Esophagus squamous epithelium (tissue), 5 donors: ENCODE measurements around the gene NPHP3. TPM values are rescaled to one million over a fixed set of nuclear protein-coding genes. Genes with fewer than 3 reads are reported as not detected.
"Not testable (repeated sequence)": the region's sequence is repeated elsewhere in the genome, so short reads cannot be mapped to it uniquely, and the experiment has no call there.

Experiments
- DNase-seq: peaks from one replicate; lab custom pipeline; 2025; lab: John Stamatoyannopoulos, UW
- H3K27ac ChIP-seq, 4 donors: fragments of 200-600 bp; sonication (generic); one replicate each; pipeline ENCODE4 v1.5.1; 2016 to 2019; ENCODE audit warnings: mild to moderate bottlenecking in 1 of 4
- H3K27me3 ChIP-seq, 4 donors: fragments of 200-600 bp; sonication (generic); 1 replicate in 3 of 4; 2 replicates in 1 of 4; pipeline versions ENCODE4 v1.5.1 to v1.6.0; 2017 to 2021; ENCODE audit warnings: antibody characterized with exemption in 1 of 4
- H3K36me3 ChIP-seq, 3 donors: fragments of 200-600 bp; sonication (generic); one replicate each; pipeline ENCODE4 v1.5.1; 2016 to 2019
- H3K4me1 ChIP-seq, 3 donors: fragments of 200-600 bp; sonication (generic); one replicate each; pipeline ENCODE4 v1.5.1; 2017 to 2019
- H3K4me3 ChIP-seq, 4 donors: fragments of 200-600 bp; sonication (generic); 1 replicate in 3 of 4; 2 replicates in 1 of 4; pipeline ENCODE4 v1.5.1; 2016 to 2019; ENCODE audit warnings: mild to moderate bottlenecking in 2 of 4, moderate library complexity in 1 of 4
- H3K9me3 ChIP-seq, 3 donors: fragments of 200-600 bp; sonication (generic); one replicate each; pipeline ENCODE4 v1.5.1; 2016 to 2019
- POLR2A ChIP-seq, 4 donors: fragments of 450-650 bp; IDR thresholded peaks; one replicate each; pipeline ENCODE4 v1.6.1; 2017; ENCODE audit warnings: antibody characterized with exemption in 4 of 4, mild to moderate bottlenecking in 4 of 4, moderate library complexity in 3 of 4
- WGBS, 2 donors: methylation state at CpG; one replicate each; pipeline ENCODE4 v1.1.5; 2018; 5-methylcytosine and 5-hydroxymethylcytosine counted together
- intact Hi-C: fragments of 100-400 bp; cut with DNase I; formaldehyde crosslinking; loops from one replicate; pipeline ENCODE4 v1.15.0; 2022
- total RNA-seq, 4 donors: library from RNA; depleted of rRNA; stranded (reverse); fragments of >200 nt; gene quantifications; one replicate each; pipeline ENCODE4 v1.1.0, GENCODE V29; 2016
- TF ChIP-seq, protein P1 (sequence below), 6 experiments: fragments of 450-650 bp in 4 of 6; fragments of 200-600 bp in 2 of 6; sonication (generic) in 2 of 6; IDR thresholded peaks; one replicate each; pipeline ENCODE4 v1.5.1; 2016 to 2019; ENCODE audit warnings: antibody characterized with exemption in 6 of 6, mild to moderate bottlenecking in 4 of 6, moderate library complexity in 4 of 6
- donor health status: DM: yes; HTN: yes; CAD: no.

NPHP3 gene
- total RNA-seq, 4 donors from 2014 or later = 7.1 to 27.8 (median 9.1) TPM

DNA sequence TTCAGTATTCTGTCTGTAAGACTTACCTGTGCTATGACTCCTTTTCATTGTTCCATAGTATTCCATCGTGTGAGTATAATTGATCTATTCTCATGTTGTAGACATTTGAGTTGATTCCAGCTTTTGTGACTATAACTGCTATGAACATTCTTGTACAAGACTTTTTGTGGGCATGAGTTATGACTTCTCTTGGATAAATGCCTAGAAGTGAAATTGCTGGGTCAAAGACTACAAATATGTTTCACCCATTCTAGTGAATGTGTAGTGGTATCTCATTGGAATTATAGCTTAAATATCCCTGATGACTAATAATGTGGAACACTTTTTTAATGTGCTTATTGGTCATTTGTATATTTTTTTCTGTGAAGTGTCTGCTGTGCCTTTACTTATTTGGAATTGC is 27.6 kb upstream of the NPHP3 start:
- Histone ChIP-seq H3K36me3 (no peaks in the 10 kb centered on the region), H3K4me1 (no peaks in the 10 kb centered on the region), H3K9me3 (no peaks in the 10 kb centered on the region), H3K27ac (no peak overlapping the region), H3K27me3 (no peaks in the 10 kb centered on the region), H3K4me3 (no peak overlapping the region)
- intact Hi-C loops = no loop called here
- DNase-seq = no peak
- WGBS, 2 donors = 57 to 68% methylated on average over 1 of the region's 1 CpG
- TF ChIP-seq POLR2A (IDR thresholded peaks at IDR 0.05) = no peak
- TF ChIP-seq, protein P1, sequence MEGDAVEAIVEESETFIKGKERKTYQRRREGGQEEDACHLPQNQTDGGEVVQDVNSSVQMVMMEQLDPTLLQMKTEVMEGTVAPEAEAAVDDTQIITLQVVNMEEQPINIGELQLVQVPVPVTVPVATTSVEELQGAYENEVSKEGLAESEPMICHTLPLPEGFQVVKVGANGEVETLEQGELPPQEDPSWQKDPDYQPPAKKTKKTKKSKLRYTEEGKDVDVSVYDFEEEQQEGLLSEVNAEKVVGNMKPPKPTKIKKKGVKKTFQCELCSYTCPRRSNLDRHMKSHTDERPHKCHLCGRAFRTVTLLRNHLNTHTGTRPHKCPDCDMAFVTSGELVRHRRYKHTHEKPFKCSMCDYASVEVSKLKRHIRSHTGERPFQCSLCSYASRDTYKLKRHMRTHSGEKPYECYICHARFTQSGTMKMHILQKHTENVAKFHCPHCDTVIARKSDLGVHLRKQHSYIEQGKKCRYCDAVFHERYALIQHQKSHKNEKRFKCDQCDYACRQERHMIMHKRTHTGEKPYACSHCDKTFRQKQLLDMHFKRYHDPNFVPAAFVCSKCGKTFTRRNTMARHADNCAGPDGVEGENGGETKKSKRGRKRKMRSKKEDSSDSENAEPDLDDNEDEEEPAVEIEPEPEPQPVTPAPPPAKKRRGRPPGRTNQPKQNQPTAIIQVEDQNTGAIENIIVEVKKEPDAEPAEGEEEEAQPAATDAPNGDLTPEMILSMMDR (IDR thresholded peaks at IDR 0.05) = no peak

- DNase-seq, H3K9me3 ChIP-seq, H3K36me3 ChIP-seq, H3K27me3 ChIP-seq, H3K4me1 ChIP-seq, H3K4me3 ChIP-seq, H3K27ac ChIP-seq, intact Hi-C loops: not testable (repeated sequence)
- 50% methylated on average over 1 to 6 of the region's 9 CpGs for WGBS, 2 donors
Measured at GRCh38 chr3:132746720-132747119, 24.5 kb upstream of the NPHP3 start.

DNA sequence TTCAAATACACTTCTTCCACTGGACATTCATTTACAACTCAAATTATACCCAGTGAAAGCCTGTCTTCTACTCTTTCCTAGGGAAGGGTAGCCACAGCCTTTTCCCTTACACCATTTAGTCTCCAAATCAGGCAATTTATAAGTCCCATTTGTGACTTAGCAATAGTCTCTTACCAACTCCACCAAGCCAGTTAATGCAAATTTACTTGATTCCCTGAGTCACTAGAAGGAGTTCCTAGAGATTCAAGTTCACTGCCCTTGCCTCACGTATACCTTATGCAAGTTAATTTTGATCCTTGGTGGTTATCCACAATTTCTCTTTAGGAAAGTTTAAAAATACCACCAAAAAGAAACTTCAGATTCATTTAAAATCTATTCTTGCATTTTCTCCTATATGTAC is 16.1 kb upstream of the NPHP3 start:
- intact Hi-C loops = no loop called here
- no peak for DNase-seq
- Histone ChIP-seq H3K4me3 (no peak overlapping the region), H3K27ac (no peak overlapping the region), H3K4me1 (no peaks in the 10 kb centered on the region), H3K9me3 (no peaks in the 10 kb centered on the region), H3K36me3 (no peaks in the 10 kb centered on the region), H3K27me3 (no peaks in the 10 kb centered on the region)
- WGBS, 2 donors = 80 to 100% methylated on average over 1 of the region's 1 CpG
- TF ChIP-seq POLR2A (IDR thresholded peaks at IDR 0.05) = no peak
- TF ChIP-seq, protein P1 (IDR thresholded peaks at IDR 0.05) = no peak

- no peak for TF ChIP-seq POLR2A (IDR thresholded peaks at IDR 0.05)
- TF ChIP-seq, protein P1 (IDR thresholded peaks at IDR 0.05) = no peak
- Histone ChIP-seq H3K9me3 (no peaks in the 10 kb centered on the region), H3K27me3 (peaks cover 0 to 6% (median 0%) of the 10 kb centered on the region in 4 donors), H3K27ac (no peak overlapping the region), H3K4me3 (no peak overlapping the region), H3K36me3 (no peaks in the 10 kb centered on the region), H3K4me1 (no peaks in the 10 kb centered on the region)
- DNase-seq = no peak
- intact Hi-C loops = no loop called here
Measured at GRCh38 chr3:132735589-132735988, 13.4 kb upstream of the NPHP3 start.

GRCh38 chr3:132730891-132731580 is 8.8 kb upstream of the NPHP3 start:
- intact Hi-C loops = no loop called here
- 0 to 6% methylated on average over 2 of the region's 2 CpGs for WGBS, 2 donors

More at GRCh38 chr3:132730891-132731580, 8.8 kb upstream of the NPHP3 start:
- DNase-seq = no peak
- Histone ChIP-seq H3K4me1 (peaks cover 0 to 7% (median 0%) of the 10 kb centered on the region in 3 donors), H3K9me3 (no peaks in the 10 kb centered on the region), H3K36me3 (no peaks in the 10 kb centered on the region), H3K27ac (no peak overlapping the region), H3K27me3 (peaks cover 0 to 6% (median 0%) of the 10 kb centered on the region in 4 donors), H3K4me3 (no peak overlapping the region)
- no peak for TF ChIP-seq POLR2A (IDR thresholded peaks at IDR 0.05)
- TF ChIP-seq, protein P1 (IDR thresholded peaks at IDR 0.05) = peak in 2 of 6 experiments; percentile 37 to 44
